Common myeloid progenitor, CD34-positive (primary cell): Measurements from ENCODE around the gene KATNAL1.

Experiments used
- CTCF ChIA-PET: fragments of 350-600 bp; sonication (Branson Sonifier 250); formaldehyde crosslinking; loops from one replicate; lab custom pipeline; 2021; ENCODE audit warnings: antibody characterized with exemption; lab: Charles Lee
- POLR2A ChIA-PET: fragments of 350-600 bp; sonication (Branson Sonifier 250); formaldehyde crosslinking; loops from one replicate; lab custom pipeline; 2021; ENCODE audit warnings: antibody characterized with exemption; lab: Charles Lee
- DNase-seq, 3 donors: peaks; one replicate each; pipeline versions ENCODE4 v3.0.0 to v3.0.0-alpha.2; 2013
- H3K27ac ChIP-seq, 2 experiments: 1 replicate in 1 of 2; 2 replicates in 1 of 2; pipeline ENCODE4 v1.7.0; 2013; ENCODE audit warnings: inconsistent platforms in 2 of 2, low read length in 2 of 2, mild to moderate bottlenecking in 2 of 2, low read depth in 1 of 2, moderate library complexity in 1 of 2; ENCODE audit not compliant: severe bottlenecking in 2 of 2, insufficient read depth in 1 of 2, poor library complexity in 1 of 2
- H3K27me3 ChIP-seq, 5 experiments: replicated peaks in 2 of 5; 1 replicate in 3 of 5; 2 replicates in 2 of 5; pipeline versions ENCODE4 v1.6.1 to v1.7.0; 2013; ENCODE audit warnings: low read length in 4 of 5, mild to moderate bottlenecking in 2 of 5, moderate library complexity in 2 of 5, inconsistent platforms in 1 of 5; ENCODE audit not compliant: insufficient read depth in 5 of 5, control insufficient read depth in 4 of 5
- H3K36me3 ChIP-seq, 4 experiments: 1 replicate in 2 of 4; 2 replicates in 2 of 4; pipeline versions ENCODE4 v1.6.1 to v1.7.0; 2013; ENCODE audit warnings: low read length in 3 of 4, control low read depth in 1 of 4, mild to moderate bottlenecking in 1 of 4; ENCODE audit not compliant: control insufficient read depth in 4 of 4, insufficient read depth in 4 of 4
- H3K4me1 ChIP-seq, 4 experiments: 1 replicate in 3 of 4; 2 replicates in 1 of 4; pipeline versions ENCODE4 v1.6.1 to v1.7.1; 2013; ENCODE audit warnings: low read length in 3 of 4, mild to moderate bottlenecking in 3 of 4, control low read depth in 1 of 4, inconsistent platforms in 1 of 4, moderate library complexity in 1 of 4; ENCODE audit not compliant: control insufficient read depth in 4 of 4, insufficient read depth in 4 of 4; ENCODE audit errors: control extremely low read depth in 1 of 4
- H3K4me3 ChIP-seq, 7 experiments: 1 replicate in 4 of 7; 2 replicates in 3 of 7; pipeline versions ENCODE4 v1.5.1 to v1.7.0; 2013; ENCODE audit warnings: mild to moderate bottlenecking in 7 of 7, low read length in 6 of 7, moderate library complexity in 6 of 7, inconsistent platforms in 2 of 7, low read depth in 2 of 7, control low read depth in 1 of 7; ENCODE audit not compliant: insufficient read depth in 4 of 7, control insufficient read depth in 1 of 7; ENCODE audit errors: extremely low read depth in 1 of 7
- H3K9me3 ChIP-seq, 5 experiments: 1 replicate in 4 of 5; 2 replicates in 1 of 5; pipeline versions ENCODE4 v1.6.1 to v1.7.1; 2013; ENCODE audit warnings: low read length in 4 of 5, mild to moderate bottlenecking in 2 of 5, inconsistent platforms in 1 of 5, low read depth in 1 of 5, moderate library complexity in 1 of 5; ENCODE audit not compliant: control insufficient read depth in 4 of 5, insufficient read depth in 2 of 5; ENCODE audit errors: control extremely low read depth in 1 of 5
- WGBS: methylation state at CpG from one replicate; pipeline ENCODE4 v1.1.5; 2013; ENCODE audit not compliant: insufficient coverage; 5-methylcytosine and 5-hydroxymethylcytosine counted together

KATNAL1 gene

GRCh38 chr13:30172593-30173302, 134.6 kb downstream of the KATNAL1 start:
- DNase-seq = no peak
- ChIA-PET CTCF (interaction anchor here (0.6 to 1.0 kb wide), 2 partner anchors 20 to 783 kb away, joined by 3 to 4 read pairs; no protein-coding TSS in a partner anchor), POLR2A (no interaction called here)
- no peaks in the 10 kb centered on the region for H3K36me3 ChIP-seq
- H3K27ac ChIP-seq = no peak overlapping the region
- H3K4me3 ChIP-seq = no peak overlapping the region
- 94% methylated on average over 7 of the region's 15 CpGs for WGBS
- peaks cover 0 to 4% (median 1%) of the 10 kb centered on the region in 4 experiments for H3K4me1 ChIP-seq
- H3K27me3 ChIP-seq = no peaks in the 10 kb centered on the region
- H3K9me3 ChIP-seq = no peaks in the 10 kb centered on the region

GRCh38 chr13:30170569-30170968, 136.8 kb downstream of the KATNAL1 start:
- H3K4me1 ChIP-seq = peaks cover 0 to 4% (median 1%) of the 10 kb centered on the region in 4 experiments
- H3K9me3 ChIP-seq = no peaks in the 10 kb centered on the region
- DNase-seq = no peak
- no peak overlapping the region for H3K4me3 ChIP-seq
- H3K36me3 ChIP-seq = no peaks in the 10 kb centered on the region
- POLR2A ChIA-PET = no interaction called here
- WGBS = 63% methylated on average over 6 of the region's 9 CpGs
- CTCF ChIA-PET = no interaction called here
- H3K27me3 ChIP-seq = no peaks in the 10 kb centered on the region
- no peak overlapping the region for H3K27ac ChIP-seq

GRCh38 chr13:30169442-30169841, 137.9 kb downstream of the KATNAL1 start:
- Histone ChIP-seq H3K9me3 (no peaks in the 10 kb centered on the region), H3K4me3 (no peak overlapping the region), H3K27ac (no peak overlapping the region), H3K27me3 (no peaks in the 10 kb centered on the region), H3K4me1 (peaks cover 0 to 6% (median 2%) of the 10 kb centered on the region in 4 experiments), H3K36me3 (no peaks in the 10 kb centered on the region)
- POLR2A ChIA-PET = interaction anchor here (0.6 kb wide), 1 partner anchor 9 kb away, joined by 10 read pairs; no protein-coding TSS in a partner anchor
- no peak for DNase-seq
- CTCF ChIA-PET = interaction anchor here (1.4 kb wide), 1 partner anchor 37 kb away, joined by 4 read pairs; no protein-coding TSS in a partner anchor
- WGBS = 55% methylated on average over 2 of the region's 2 CpGs

- Histone ChIP-seq H3K9me3 (no peaks in the 10 kb centered on the region), H3K36me3 (no peaks in the 10 kb centered on the region), H3K27ac (no peak overlapping the region), H3K4me1 (peaks cover 2 to 16% (median 10%) of the 10 kb centered on the region in 4 experiments), H3K27me3 (no peaks in the 10 kb centered on the region), H3K4me3 (no peak overlapping the region)
- ChIA-PET CTCF (interaction anchor here (1.4 kb wide), 1 partner anchor 11 kb away, joined by 5 read pairs; no protein-coding TSS in a partner anchor), POLR2A (no interaction called here)
- no peak for DNase-seq
- WGBS = 93% methylated on average over 7 of the region's 11 CpGs
Observed at GRCh38 chr13:30165796-30166195, 141.6 kb downstream of the KATNAL1 start.

- CTCF ChIA-PET = interaction anchor here (1.1 to 1.4 kb wide), 2 partner anchors 9 to 12 kb away, joined by 3 to 5 read pairs; no protein-coding TSS in a partner anchor
- POLR2A ChIA-PET = no interaction called here
Observed at GRCh38 chr13:30165071-30165470, 142.3 kb downstream of the KATNAL1 start.

GRCh38 chr13:30164146-30164545, 143.2 kb downstream of the KATNAL1 start:
- WGBS = 0% methylated on average over 3 of the region's 9 CpGs
- Histone ChIP-seq H3K27ac (no peak overlapping the region), H3K9me3 (no peaks in the 10 kb centered on the region), H3K27me3 (no peaks in the 10 kb centered on the region), H3K4me3 (peak overlapping the region in 2 of 7 experiments; percentile 28 to 49), H3K4me1 (peaks cover 2 to 16% (median 10%) of the 10 kb centered on the region in 4 experiments), H3K36me3 (no peaks in the 10 kb centered on the region)
- ChIA-PET CTCF (interaction anchor here (1.1 to 1.4 kb wide), 3 partner anchors 8 to 15 kb away, joined by 3 to 5 read pairs (median 3); no protein-coding TSS in a partner anchor), POLR2A (no interaction called here)
- DNase-seq = peak in 2 of 3 donors; percentile 64 to 75

More at GRCh38 chr13:30165071-30165470, 142.3 kb downstream of the KATNAL1 start:
- no peak for DNase-seq
- H3K36me3 ChIP-seq = no peaks in the 10 kb centered on the region
- H3K9me3 ChIP-seq = no peaks in the 10 kb centered on the region
- H3K4me3 ChIP-seq = no peak overlapping the region
- H3K27me3 ChIP-seq = no peaks in the 10 kb centered on the region
- 100% methylated on average over 1 of the region's 2 CpGs for WGBS
- peaks cover 2 to 16% (median 10%) of the 10 kb centered on the region in 4 experiments for H3K4me1 ChIP-seq
- H3K27ac ChIP-seq = no peak overlapping the region

- Histone ChIP-seq H3K36me3 (no peaks in the 10 kb centered on the region), H3K4me3 (no peak overlapping the region), H3K4me1 (peaks cover 2 to 16% (median 10%) of the 10 kb centered on the region in 4 experiments), H3K9me3 (no peaks in the 10 kb centered on the region), H3K27ac (no peak overlapping the region), H3K27me3 (no peaks in the 10 kb centered on the region)
- CTCF ChIA-PET = interaction anchor here (1.1 kb wide), 1 partner anchor 14 kb away, joined by 3 read pairs; no protein-coding TSS in a partner anchor
- POLR2A ChIA-PET = no interaction called here
- DNase-seq = peak in 2 of 3 donors; percentile 35 to 58
- no CpG with 5 or more reads among the region's 2 CpGs for WGBS
Observed at GRCh38 chr13:30163441-30163840, 143.9 kb downstream of the KATNAL1 start.
